Measurements from ENCODE around the gene TBL3. TPM values are rescaled to one million over a fixed set of nuclear protein-coding genes. Genes with fewer than 3 reads are reported as not detected.

Gene TBL3
- total and polyA plus RNA-seq, 9 of the 15 experiments (the other 6 are each of a cell fraction or from before 2014, with no cell fraction given): 0.97 to 117 (median 24.5) TPM

- TF ChIP-seq ZNF75A (CRISPR knock-in tag; IDR thresholded peaks at IDR 0.05) (no peak), HES1 (IDR thresholded peaks at IDR 0.05; ENCODE audit: low read depth) (peak; percentile 33; the same call in 1 of the 2 replicates), ZNF239 (CRISPR knock-in tag; IDR thresholded peaks at IDR 0.05) (peak; percentile 34; the same call in 1 of the 2 replicates), ARID4B (CRISPR knock-in tag; IDR thresholded peaks at IDR 0.05) (peak; percentile 73), MTA2 (IDR thresholded peaks at IDR 0.05; ENCODE audit: low read depth) (no peak), TCF3 (CRISPR knock-in tag; IDR thresholded peaks at IDR 0.05) (0 out of 2 replicates have a peak, but pooled peaks have one; percentile 7), FOXK1 (CRISPR knock-in tag; IDR thresholded peaks at IDR 0.05; ENCODE audit: borderline replicate concordance) (no peak; the same call in 1 of the 2 replicates), ZNF57 (CRISPR knock-in tag; IDR thresholded peaks at IDR 0.05) (no peak), BDP1 (IDR thresholded peaks at IDR 0.05; ENCODE audit: insufficient read depth, insufficient read length) (no peak), E2F4 (CRISPR knock-in tag; IDR thresholded peaks at IDR 0.05; ENCODE audit: low read depth) (peak; percentile 78; the same call in 1 of the 2 replicates), PRDM10 (IDR thresholded peaks at IDR 0.05; ENCODE audit: partially characterized antibody) (no peak)
Measured at GRCh38 chr16:1983544-1984346, 11.9 kb downstream of the TBL3 start, which contains the start of gene GFER (continued).
